ENCODE data around the gene GRIK3. TPM values are rescaled to one million over a fixed set of nuclear protein-coding genes. Genes with fewer than 3 reads are reported as not detected.

The GRIK3 gene
- total RNA-seq, 6 experiments from 2014 or later = not detected

GRCh38 chr1:36973056-36973455, 61.3 kb downstream of the GRIK3 start:
- Mint-ChIP-seq H3K4me3 (no peak overlapping the region), H3K36me3 (ENCODE audit: low read depth) (peaks cover 12% of the 10 kb centered on the region), H3K4me1 (ENCODE audit: low read depth) (no peaks in the 10 kb centered on the region), H3K27ac (no peak overlapping the region), H3K9me3 (peaks cover 78% of the 10 kb centered on the region), H3K27me3 (ENCODE audit: insufficient read depth) (no peaks in the 10 kb centered on the region; the same call in 1 of the 2 replicates)
- DNase-seq = no peak
- TF ChIP-seq, protein P1, sequence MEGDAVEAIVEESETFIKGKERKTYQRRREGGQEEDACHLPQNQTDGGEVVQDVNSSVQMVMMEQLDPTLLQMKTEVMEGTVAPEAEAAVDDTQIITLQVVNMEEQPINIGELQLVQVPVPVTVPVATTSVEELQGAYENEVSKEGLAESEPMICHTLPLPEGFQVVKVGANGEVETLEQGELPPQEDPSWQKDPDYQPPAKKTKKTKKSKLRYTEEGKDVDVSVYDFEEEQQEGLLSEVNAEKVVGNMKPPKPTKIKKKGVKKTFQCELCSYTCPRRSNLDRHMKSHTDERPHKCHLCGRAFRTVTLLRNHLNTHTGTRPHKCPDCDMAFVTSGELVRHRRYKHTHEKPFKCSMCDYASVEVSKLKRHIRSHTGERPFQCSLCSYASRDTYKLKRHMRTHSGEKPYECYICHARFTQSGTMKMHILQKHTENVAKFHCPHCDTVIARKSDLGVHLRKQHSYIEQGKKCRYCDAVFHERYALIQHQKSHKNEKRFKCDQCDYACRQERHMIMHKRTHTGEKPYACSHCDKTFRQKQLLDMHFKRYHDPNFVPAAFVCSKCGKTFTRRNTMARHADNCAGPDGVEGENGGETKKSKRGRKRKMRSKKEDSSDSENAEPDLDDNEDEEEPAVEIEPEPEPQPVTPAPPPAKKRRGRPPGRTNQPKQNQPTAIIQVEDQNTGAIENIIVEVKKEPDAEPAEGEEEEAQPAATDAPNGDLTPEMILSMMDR (IDR thresholded peaks at IDR 0.05) = no peak

- peaks cover 13% of the 10 kb centered on the region for H3K36me3 Mint-ChIP-seq (ENCODE audit: low read depth)
- peaks cover 69% of the 10 kb centered on the region for H3K9me3 Mint-ChIP-seq
- DNase-seq = no peak
- TF ChIP-seq, protein P1 (IDR thresholded peaks at IDR 0.05) = no peak
- no peaks in the 10 kb centered on the region for H3K4me1 Mint-ChIP-seq (ENCODE audit: low read depth)
- no peak overlapping the region for H3K4me3 Mint-ChIP-seq
- no peak overlapping the region for H3K27ac Mint-ChIP-seq
- no peaks in the 10 kb centered on the region; the same call in 1 of the 2 replicates for H3K27me3 Mint-ChIP-seq (ENCODE audit: insufficient read depth)
Observed at GRCh38 chr1:36971852-36972618, 62.3 kb downstream of the GRIK3 start.

DNA sequence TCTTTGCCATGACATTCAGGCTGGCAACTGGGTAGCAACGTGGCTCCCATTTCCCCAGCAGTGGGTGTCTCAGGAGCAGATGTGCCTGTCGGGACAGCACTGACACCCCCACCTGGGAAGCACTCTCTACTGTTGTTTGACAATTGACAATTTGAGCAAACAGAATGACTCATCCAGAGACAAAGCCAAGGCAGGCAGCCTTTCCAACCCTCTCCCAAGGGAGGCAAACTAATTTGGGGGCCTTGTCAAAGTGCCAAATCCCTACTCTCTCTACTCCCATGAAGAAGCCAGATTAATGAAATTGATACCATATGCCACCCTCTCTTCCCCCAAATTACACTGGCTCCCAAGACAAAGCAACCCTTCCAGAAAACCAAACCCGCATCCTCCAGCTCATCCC, 65.6 kb downstream of the GRIK3 start:
- Mint-ChIP-seq H3K27ac (no peak overlapping the region), H3K9me3 (peaks cover 58% of the 10 kb centered on the region), H3K4me1 (ENCODE audit: low read depth) (no peaks in the 10 kb centered on the region), H3K27me3 (ENCODE audit: insufficient read depth) (no peaks in the 10 kb centered on the region; the same call in 1 of the 2 replicates), H3K4me3 (no peak overlapping the region), H3K36me3 (ENCODE audit: low read depth) (peaks cover 13% of the 10 kb centered on the region)
- TF ChIP-seq, protein P1 (IDR thresholded peaks at IDR 0.05) = no peak
- DNase-seq = no peak

- Mint-ChIP-seq H3K27me3 (ENCODE audit: insufficient read depth) (no peaks in the 10 kb centered on the region; the same call in none of the 2 replicates), H3K4me3 (no peak overlapping the region), H3K27ac (no peak overlapping the region), H3K4me1 (ENCODE audit: low read depth) (no peaks in the 10 kb centered on the region), H3K9me3 (peaks cover 56% of the 10 kb centered on the region), H3K36me3 (ENCODE audit: low read depth) (peaks cover 16% of the 10 kb centered on the region)
- TF ChIP-seq, protein P1 (IDR thresholded peaks at IDR 0.05) = no peak
- no peak for DNase-seq
Observed at GRCh38 chr1:36966242-36966641, 68.1 kb downstream of the GRIK3 start.

GRCh38 chr1:36965275-36966159, 68.8 kb downstream of the GRIK3 start:
- no peak overlapping the region for H3K4me3 Mint-ChIP-seq
- peaks cover 59% of the 10 kb centered on the region for H3K9me3 Mint-ChIP-seq
- H3K36me3 Mint-ChIP-seq (ENCODE audit: low read depth) = peaks cover 16% of the 10 kb centered on the region
- DNase-seq = no peak
- no peaks in the 10 kb centered on the region; the same call in none of the 2 replicates for H3K27me3 Mint-ChIP-seq (ENCODE audit: insufficient read depth)
- TF ChIP-seq, protein P1 (IDR thresholded peaks at IDR 0.05) = no peak
- H3K27ac Mint-ChIP-seq = no peak overlapping the region
- no peaks in the 10 kb centered on the region for H3K4me1 Mint-ChIP-seq (ENCODE audit: low read depth)

Data from HFFc6 (cell line).